Heart left ventricle (tissue), 13 donors: ENCODE measurements around the gene HAUS3.

Source experiments
- CTCF ChIP-seq, 12 donors: fragments of 200-600 bp; sonication (generic) in 4 of 12; IDR thresholded peaks; one replicate each; pipeline versions ENCODE4 v1.5.0 to v1.8.0; 2018 to 2022; ENCODE audit warnings: antibody characterized with exemption in 12 of 12, mild to moderate bottlenecking in 5 of 12
- POLR2A ChIP-seq, 2 donors: fragments of 450-650 bp; IDR thresholded peaks; one replicate each; pipeline ENCODE4 v1.6.1; 2017; ENCODE audit warnings: antibody characterized with exemption in 2 of 2, mild to moderate bottlenecking in 2 of 2, moderate library complexity in 2 of 2
- donor health status: ischemic (EF 13 %, LVEDD 7.1; RV severe dilation, severe dysfunction).
- donor health status: DM: no; HTN: yes; CAD: no.
- donor health status: DM: no; HTN: no; CAD: no.
- donor health status: ischemic (EF 25% LVEDD 6.9; RV normal size, moderate dysfunction).
- donor health status: ischemic (EF 25% LVEDD 5.7; RV mildly dilated, moderate dysfunction).
- donor health status: ischemic (EF 35%, LVEDD 5.7; RV mildly dilated, moderate dysfunction).
- donor health status: nonischemic (EF 11% LVEDD 7.7; RV severe dilation, severe dysfunction).
- donor health status: DM: yes; HTN: yes; CAD: no.
- donor health status: PGD.
- donor health status: ischemic (EF 29% LVEDD 5.4; RV normal size, mild dysfunction).
- donor health status: nonischemic (EF 23%, LVEDD 6.1; RV moderate dilation, normal function).

DNA sequence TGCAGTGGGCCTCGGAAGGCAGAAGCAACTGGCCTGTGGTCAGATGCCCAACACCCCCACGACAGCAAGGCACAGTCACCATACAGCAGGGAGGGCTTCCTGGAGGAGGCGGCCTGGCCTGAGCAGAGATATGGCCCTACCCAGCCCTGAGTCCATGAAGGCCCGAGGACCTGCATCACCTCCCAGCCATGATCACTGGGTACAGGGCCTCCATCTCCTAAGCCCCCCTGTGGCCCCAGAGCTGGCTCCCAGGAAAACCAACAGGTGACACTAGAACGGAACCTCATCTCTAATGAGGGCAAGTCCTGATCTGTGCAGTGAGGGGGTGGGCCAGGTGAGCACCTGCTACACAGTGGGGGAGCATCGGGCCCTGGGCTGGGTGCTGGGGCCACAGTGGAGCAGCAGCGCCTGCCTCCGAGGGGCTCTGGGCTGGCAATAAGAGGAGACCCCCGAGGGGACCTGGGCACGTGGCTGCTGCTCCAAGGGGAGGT, 46.2 kb upstream of the HAUS3 start:
- TF ChIP-seq CTCF (IDR thresholded peaks at IDR 0.05): no peak
- TF ChIP-seq POLR2A (IDR thresholded peaks at IDR 0.05): no peak
